Stimulated activated CD8-positive, alpha-beta memory T cell treated with anti-CD3 and anti-CD28 coated beads, Interleukin-4, amount 100 ng/mL, for 24 hours (primary cell): ENCODE measurements around the gene TBCD.
A peak's percentile ranks its signal among the peaks of the same experiment; 100 is the strongest.
"Not testable (repeated sequence)": the region's sequence is repeated elsewhere in the genome, so short reads cannot be mapped to it uniquely, and the experiment has no call there.

Experiments used
- DNase-seq: peaks from one replicate; pipeline ENCODE4 v3.0.0-alpha.2; 2020; ENCODE audit warnings: low read depth

Gene TBCD

GRCh38 chr17:82729479-82730260, 22.2 kb upstream of the TBCD start:
- DNase-seq = no peak

GRCh38 chr17:82732118-82732743, 19.6 kb upstream of the TBCD start:
- DNase-seq = no peak

- DNase-seq = peak; percentile 22
Measured at GRCh38 chr17:82734987-82735866, 16.6 kb upstream of the TBCD start, which contains the start of gene FN3K. Gene FN3K (plus strand): TSS chr17:82735615. CDS start chr17:82735637, 22 bp downstream.

GRCh38 chr17:82736511-82737185, 15.2 kb upstream of the TBCD start:
- DNase-seq = no peak

- no peak for DNase-seq
Measured at GRCh38 chr17:82737967-82738877, 13.6 kb upstream of the TBCD start.

GRCh38 chr17:82740906-82741759, 10.7 kb upstream of the TBCD start:
- no peak for DNase-seq

GRCh38 chr17:82743344-82744219, 8.3 kb upstream of the TBCD start:
- no peak for DNase-seq

GRCh38 chr17:82744736-82745135, 7.1 kb upstream of the TBCD start:
- not testable (repeated sequence) for DNase-seq

GRCh38 chr17:82745524-82745923, 6.3 kb upstream of the TBCD start:
- no peak for DNase-seq

GRCh38 chr17:82748756-82749155, 3.1 kb upstream of the TBCD start:
- no peak for DNase-seq

GRCh38 chr17:82750241-82750908, 1.5 kb upstream of the TBCD start:
- no peak for DNase-seq

GRCh38 chr17:82751171-82751570, 694 bp upstream of the TBCD start:
- DNase-seq = no peak

GRCh38 chr17:82752371-82753200, 721 bp downstream of the TBCD start:
- no peak for DNase-seq

GRCh38 chr17:82753201-82753464, 1.3 kb downstream of the TBCD start:
- DNase-seq = no peak

GRCh38 chr17:82754297-82755208, 2.7 kb downstream of the TBCD start:
- no peak for DNase-seq

- DNase-seq = no peak
Measured at GRCh38 chr17:82756166-82756565, 4.3 kb downstream of the TBCD start.

- no peak for DNase-seq
Measured at GRCh38 chr17:82765371-82765770, 13.5 kb downstream of the TBCD start.
